ENCODE measurements around the gene HJURP.

DNA sequence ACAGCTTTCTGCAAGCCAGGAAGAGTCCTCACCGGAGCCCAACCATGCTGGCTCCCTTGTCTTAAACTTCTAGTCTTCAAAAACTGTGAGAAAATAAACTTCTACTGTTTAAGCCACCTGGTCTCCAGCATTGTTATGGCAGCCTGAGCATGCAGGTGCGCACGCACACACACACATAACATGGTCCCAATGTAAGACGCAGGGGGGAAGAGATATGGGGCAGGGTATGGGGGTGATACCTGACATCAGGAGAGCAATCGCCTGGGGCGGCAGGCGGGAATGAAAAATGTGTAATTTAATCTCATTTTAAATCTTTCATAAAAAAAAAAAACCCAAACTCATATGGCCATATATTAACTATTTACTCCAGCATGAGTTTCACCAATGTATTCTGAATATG lies 18.0 kb downstream of the HJURP start:
- no peak for TF ChIP-seq POLR2A (IDR thresholded peaks at IDR 0.05)
- TF ChIP-seq, protein P1, sequence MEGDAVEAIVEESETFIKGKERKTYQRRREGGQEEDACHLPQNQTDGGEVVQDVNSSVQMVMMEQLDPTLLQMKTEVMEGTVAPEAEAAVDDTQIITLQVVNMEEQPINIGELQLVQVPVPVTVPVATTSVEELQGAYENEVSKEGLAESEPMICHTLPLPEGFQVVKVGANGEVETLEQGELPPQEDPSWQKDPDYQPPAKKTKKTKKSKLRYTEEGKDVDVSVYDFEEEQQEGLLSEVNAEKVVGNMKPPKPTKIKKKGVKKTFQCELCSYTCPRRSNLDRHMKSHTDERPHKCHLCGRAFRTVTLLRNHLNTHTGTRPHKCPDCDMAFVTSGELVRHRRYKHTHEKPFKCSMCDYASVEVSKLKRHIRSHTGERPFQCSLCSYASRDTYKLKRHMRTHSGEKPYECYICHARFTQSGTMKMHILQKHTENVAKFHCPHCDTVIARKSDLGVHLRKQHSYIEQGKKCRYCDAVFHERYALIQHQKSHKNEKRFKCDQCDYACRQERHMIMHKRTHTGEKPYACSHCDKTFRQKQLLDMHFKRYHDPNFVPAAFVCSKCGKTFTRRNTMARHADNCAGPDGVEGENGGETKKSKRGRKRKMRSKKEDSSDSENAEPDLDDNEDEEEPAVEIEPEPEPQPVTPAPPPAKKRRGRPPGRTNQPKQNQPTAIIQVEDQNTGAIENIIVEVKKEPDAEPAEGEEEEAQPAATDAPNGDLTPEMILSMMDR (IDR thresholded peaks at IDR 0.05) = no peak
